Measurements from ENCODE around the gene AUTS2.

The AUTS2 gene

GRCh38 chr7:70098905-70099672, 500.8 kb downstream of the AUTS2 start:
- DNase-seq: no peak

- no peak for DNase-seq
Observed at GRCh38 chr7:70104243-70104642, 506.0 kb downstream of the AUTS2 start.

DNA sequence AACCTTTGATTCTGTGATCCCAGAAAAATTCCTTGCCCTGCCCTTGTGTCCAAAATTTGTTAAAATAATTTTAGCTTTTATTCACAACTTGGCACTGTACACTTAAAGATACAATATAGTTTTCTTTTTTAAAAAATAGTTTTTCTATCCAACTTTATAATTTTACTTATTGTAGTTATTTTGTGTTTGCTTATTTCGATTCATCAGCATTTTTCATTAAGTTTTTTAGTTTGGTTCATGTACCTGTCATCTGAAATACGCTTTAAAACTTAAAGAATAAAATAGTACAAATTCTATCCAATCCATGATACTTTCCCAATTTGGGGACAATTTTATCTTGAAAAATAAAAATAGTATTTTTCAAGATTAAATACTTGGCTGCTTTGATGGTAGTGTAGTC, 514.8 kb downstream of the AUTS2 start:
- no peak for DNase-seq

GRCh38 chr7:70113536-70113935, 515.3 kb downstream of the AUTS2 start:
- no peak for DNase-seq

DNA sequence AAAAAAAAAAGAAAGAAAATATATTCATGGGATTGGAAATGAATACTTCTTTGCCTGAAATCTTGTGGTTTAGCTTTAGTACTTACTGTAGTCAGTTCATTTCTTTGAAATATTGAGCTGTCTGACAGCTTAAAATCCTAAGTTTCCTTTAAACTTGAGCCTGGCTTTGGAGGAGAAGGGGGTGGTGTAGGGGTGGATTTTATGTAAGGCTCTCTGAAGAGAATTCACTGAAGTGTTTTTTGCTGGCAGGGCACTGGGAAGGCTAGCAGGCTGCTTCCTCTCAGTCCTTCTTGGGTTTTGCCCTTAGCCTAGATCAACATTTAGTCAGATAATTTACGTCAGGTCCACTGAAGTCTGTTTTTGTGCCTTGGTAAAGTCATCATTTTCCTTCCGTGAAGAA, 516.5 kb downstream of the AUTS2 start:
- DNase-seq: no peak

DNA sequence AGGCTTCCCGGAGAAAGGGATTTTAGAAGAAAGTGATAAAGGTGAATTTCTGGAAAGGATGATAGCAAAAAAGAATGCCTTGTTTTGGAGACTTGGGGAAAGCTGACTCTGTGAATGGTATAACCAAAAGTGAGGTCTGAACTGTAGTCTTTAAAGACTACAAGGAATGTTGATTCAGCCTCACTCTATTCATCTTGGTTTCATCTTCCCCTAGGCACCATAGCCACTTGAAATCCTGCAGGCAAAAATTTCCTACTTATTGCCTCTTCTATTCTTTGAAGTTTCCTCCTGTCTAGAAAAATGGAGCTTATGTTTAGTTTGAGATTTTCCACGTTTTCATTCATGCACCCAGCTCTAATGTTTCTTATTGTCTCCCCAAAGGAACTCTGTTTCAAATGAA, 518.0 kb downstream of the AUTS2 start:
- no peak for DNase-seq

DNA sequence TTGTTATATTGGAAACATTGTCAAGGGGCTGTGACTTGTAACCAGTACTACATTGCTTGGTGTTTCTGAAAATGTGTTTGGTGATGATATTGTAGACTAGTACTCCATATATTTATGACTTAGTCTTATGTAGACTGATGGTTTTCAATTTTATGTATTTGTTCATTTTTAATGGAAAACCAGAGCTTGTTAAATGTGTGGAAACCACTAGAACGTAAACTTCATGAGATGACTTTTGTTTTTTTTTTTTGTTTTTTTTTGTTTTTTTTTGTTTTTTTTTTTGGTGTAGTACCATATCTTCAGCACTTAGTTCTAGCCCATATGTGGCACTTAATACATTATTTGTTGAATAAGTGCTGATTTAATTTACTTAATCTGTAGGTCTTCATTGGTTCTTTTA, 518.6 kb downstream of the AUTS2 start:
- no peak for DNase-seq

- DNase-seq: no peak
Observed at GRCh38 chr7:70120851-70121250, 522.6 kb downstream of the AUTS2 start.

- no peak for DNase-seq
Observed at GRCh38 chr7:70131817-70132216, 533.5 kb downstream of the AUTS2 start.

DNA sequence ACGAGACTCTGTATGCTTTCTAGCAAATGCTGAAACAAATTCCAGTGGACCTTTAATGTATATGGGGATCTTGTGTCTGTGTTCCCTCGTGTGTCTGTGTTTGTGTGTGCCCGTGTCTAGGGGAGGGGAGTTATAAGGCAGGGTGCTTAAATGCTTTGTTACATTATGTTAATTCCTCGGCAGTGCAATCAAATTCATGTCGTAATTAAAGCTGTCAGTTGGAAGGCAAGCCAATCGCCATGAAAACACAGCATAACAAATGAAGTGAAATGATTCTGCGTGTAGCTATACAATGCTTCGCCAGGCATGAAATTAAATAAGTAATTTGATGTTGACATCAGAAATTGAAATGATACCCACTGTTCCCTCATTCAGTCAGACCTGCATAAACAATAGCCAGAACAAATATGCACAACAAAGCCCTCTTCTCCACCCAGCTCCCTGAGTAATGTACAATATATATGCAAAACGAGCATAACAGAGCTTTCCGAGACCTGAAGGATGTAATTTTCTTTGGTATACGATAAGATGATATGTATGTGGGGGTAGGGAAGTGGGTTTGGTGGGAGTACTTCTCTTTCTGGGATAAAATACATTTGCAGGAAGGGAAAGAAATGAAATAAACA, 534.1 kb downstream of the AUTS2 start:
- DNase-seq: no peak

GRCh38 chr7:70132852-70133690, 534.8 kb downstream of the AUTS2 start:
- DNase-seq: no peak

GRCh38 chr7:70134029-70134770, 535.9 kb downstream of the AUTS2 start:
- DNase-seq: no peak

GRCh38 chr7:70135656-70136055, 537.4 kb downstream of the AUTS2 start:
- DNase-seq: no peak

DNA sequence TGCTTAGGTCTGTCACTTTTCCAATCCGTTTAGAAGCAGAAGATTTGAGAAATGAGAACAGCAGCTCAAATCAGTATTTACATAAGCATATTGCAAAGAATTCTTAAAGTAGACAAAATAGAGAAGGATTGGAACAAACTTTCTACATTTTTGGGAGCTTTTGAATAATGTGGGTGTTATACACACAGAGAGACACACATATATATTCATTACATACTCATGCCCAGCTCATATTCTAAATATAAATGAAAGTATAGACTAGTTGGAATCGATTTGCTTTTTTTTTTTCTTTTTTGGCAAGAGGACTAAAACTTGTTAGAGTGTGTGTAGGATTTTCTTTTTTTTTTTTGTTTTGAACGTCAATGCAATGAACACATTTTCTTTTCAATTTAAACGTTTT, 538.9 kb downstream of the AUTS2 start:
- DNase-seq: no peak

- DNase-seq: no peak
Observed at GRCh38 chr7:70142247-70142932, 544.1 kb downstream of the AUTS2 start.

GRCh38 chr7:70143075-70144044, 545.1 kb downstream of the AUTS2 start:
- no peak for DNase-seq

GRCh38 chr7:70148997-70149396, 550.7 kb downstream of the AUTS2 start:
- DNase-seq: no peak

- no peak for DNase-seq
Observed at GRCh38 chr7:70152313-70152712, 554.0 kb downstream of the AUTS2 start.

DNA sequence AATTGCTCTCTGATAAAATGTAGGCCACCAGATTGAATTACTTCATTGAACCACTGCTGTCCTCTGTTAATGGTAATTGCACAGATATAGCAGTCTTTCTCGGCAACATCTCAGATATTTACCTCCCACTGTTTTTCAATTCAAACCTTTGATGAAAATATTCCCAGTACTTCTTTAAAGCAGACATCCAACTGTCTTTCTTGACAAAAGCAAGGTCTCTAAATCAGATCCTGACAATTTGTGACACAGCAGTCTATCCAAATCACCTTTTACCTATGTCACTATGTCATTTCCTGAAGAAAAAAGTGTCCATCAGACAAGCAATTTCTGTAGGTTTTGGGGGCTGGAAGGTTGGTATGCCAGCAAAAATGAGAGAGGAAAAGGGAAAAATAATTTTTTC, 555.7 kb downstream of the AUTS2 start:
- DNase-seq: no peak

GRCh38 chr7:70154521-70155180, 556.4 kb downstream of the AUTS2 start:
- DNase-seq: peak; percentile 30

- no peak for DNase-seq
Observed at GRCh38 chr7:70156057-70156456, 557.8 kb downstream of the AUTS2 start.

All from NCI-H510A (cell line).